GM10266 (cell line): ENCODE measurements around the gene ANKRD12.

Source experiments
- DNase-seq: peaks from one replicate; pipeline ENCODE4 v3.0.0; 2012; ENCODE audit errors: extremely low spot score
- TF ChIP-seq, protein P1 (sequence below): IDR thresholded peaks from 2 replicates; pipeline ENCODE4 v1.5.1; 2012; ENCODE audit warnings: mild to moderate bottlenecking, low read depth; ENCODE audit not compliant: control insufficient read depth, insufficient read depth; ENCODE audit errors: missing control alignments

Gene ANKRD12

DNA sequence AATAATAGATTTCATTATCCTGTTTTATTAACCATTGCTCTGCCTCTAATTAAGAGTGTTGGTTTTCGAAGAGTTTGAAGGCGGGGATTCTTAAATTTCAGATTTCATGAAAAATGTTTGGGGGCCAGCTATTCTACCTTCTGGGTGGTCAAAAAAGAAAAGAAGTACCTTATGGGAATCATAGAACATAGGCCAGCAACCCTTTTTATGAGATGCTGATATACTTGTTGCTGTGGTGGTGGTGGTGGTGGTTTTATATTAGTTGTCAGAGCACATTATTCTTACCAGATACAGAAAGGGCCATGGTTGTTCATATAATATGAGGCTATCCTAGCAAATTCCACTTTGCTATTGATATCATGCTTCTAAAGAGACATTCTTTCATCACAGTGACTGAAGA is 4.4 kb downstream of the ANKRD12 start:
- TF ChIP-seq, protein P1, sequence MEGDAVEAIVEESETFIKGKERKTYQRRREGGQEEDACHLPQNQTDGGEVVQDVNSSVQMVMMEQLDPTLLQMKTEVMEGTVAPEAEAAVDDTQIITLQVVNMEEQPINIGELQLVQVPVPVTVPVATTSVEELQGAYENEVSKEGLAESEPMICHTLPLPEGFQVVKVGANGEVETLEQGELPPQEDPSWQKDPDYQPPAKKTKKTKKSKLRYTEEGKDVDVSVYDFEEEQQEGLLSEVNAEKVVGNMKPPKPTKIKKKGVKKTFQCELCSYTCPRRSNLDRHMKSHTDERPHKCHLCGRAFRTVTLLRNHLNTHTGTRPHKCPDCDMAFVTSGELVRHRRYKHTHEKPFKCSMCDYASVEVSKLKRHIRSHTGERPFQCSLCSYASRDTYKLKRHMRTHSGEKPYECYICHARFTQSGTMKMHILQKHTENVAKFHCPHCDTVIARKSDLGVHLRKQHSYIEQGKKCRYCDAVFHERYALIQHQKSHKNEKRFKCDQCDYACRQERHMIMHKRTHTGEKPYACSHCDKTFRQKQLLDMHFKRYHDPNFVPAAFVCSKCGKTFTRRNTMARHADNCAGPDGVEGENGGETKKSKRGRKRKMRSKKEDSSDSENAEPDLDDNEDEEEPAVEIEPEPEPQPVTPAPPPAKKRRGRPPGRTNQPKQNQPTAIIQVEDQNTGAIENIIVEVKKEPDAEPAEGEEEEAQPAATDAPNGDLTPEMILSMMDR: no peak
- no peak for DNase-seq

- no peak for DNase-seq
- TF ChIP-seq, protein P1: no peak
Measured at GRCh38 chr18:9146224-9146623, 9.6 kb downstream of the ANKRD12 start.

DNA sequence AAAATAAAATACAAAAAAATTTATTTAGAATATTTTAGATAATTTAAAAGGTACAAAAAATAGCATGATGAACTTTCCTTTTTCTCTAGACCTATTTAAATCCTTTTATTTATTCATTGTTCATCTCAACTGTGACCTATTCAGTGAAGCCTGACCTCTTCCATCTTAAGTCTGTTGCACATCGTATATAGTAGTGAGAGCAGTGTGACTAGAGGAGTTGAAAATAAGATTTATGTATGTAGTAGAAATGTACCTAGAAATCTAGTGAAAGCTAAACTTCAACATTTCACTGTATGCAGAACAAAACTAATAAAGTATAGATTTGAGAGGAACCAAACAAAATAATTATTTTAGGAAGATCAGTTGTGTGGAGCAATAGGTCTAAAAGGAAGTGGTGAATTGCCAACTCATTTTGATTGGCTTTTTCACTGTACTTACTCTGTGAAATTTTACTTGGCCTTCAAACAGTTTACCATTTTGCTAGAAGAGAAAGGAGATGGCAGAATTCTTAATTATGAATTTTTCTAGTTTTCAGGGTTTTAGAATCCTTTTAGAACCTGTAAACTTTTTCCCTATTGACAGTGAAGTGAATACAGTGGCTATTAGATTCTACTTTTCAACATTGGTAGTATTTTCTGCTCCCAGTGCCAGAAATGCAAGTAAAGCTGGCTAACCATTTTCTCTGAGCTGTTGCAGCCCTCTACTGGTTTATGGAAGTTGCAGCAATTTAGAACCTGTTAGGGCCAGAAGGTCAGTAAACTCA is 11.0 kb downstream of the ANKRD12 start:
- TF ChIP-seq, protein P1: peak; percentile 85
- peak; percentile 40 for DNase-seq

- TF ChIP-seq, protein P1: no peak
- no peak for DNase-seq
Measured at GRCh38 chr18:9148203-9148552, 11.6 kb downstream of the ANKRD12 start.

- TF ChIP-seq, protein P1: no peak
Measured at GRCh38 chr18:9150121-9150520, 13.5 kb downstream of the ANKRD12 start.

GRCh38 chr18:9153256-9153655 is 16.7 kb downstream of the ANKRD12 start:
- TF ChIP-seq, protein P1: no peak
- no peak for DNase-seq

More at GRCh38 chr18:9150121-9150520, 13.5 kb downstream of the ANKRD12 start:
- DNase-seq: no peak

DNA sequence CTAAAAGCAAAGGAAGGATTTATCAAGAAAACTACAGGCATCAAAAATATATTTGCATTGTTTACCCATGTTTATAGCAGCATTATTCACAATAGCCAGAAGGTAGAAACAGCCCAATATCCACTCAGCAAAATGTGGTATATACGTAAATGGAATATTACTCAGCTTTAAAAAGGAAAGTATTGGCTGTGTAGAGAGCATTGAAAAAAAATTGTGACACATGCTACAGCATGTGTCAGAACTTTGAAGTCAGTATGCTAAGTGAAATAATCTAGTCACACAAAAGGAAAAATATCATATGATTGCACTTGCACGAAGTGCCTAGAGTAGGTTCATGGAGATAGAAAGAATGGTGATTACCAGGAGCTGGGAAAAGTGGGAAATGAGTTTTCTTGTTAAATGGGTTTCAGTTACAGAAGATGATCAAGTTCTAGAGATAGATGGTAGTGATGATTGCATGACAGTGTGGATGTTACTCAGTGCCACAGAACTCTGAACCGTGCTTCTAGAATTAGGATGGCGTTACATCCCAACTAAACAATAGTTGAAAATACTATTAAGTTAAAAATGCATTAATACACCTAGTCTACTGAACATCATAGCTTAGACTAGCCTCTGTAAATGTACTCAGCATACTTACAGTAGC is 20.1 kb downstream of the ANKRD12 start:
- no peak for DNase-seq
- TF ChIP-seq, protein P1: no peak
